Fibroblast of skin of left quadriceps (primary cell): Measurements from ENCODE around the gene NTPCR.
"Not testable (repeated sequence)": the region's sequence is repeated elsewhere in the genome, so short reads cannot be mapped to it uniquely, and the experiment has no call there.

ENCODE experiments used
- DNase-seq, 2 experiments: peaks; one replicate each; pipeline ENCODE4 v3.0.0-alpha.2; 2013; ENCODE audit warnings: low read depth in 2 of 2

Gene NTPCR

DNA sequence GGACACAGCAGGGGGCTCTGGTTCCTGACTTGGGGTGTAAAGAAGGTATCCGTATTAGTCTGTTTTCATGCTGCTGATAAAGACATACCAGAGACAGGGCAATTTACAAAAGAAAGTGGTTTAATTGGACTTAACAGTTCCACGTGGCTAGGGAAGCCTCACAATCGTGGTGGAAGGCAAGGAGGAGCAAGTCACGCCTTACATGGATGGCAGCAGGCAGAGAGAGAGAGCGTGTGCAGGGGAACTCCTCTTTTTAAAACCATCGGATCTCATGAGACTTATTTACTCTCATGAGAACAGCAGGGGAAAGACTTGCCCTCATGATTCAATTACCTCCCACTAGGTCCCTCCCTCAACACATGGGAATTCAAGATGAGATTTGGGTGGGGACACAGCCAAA, 23.2 kb upstream of the NTPCR start:
- DNase-seq = not testable (repeated sequence)

DNA sequence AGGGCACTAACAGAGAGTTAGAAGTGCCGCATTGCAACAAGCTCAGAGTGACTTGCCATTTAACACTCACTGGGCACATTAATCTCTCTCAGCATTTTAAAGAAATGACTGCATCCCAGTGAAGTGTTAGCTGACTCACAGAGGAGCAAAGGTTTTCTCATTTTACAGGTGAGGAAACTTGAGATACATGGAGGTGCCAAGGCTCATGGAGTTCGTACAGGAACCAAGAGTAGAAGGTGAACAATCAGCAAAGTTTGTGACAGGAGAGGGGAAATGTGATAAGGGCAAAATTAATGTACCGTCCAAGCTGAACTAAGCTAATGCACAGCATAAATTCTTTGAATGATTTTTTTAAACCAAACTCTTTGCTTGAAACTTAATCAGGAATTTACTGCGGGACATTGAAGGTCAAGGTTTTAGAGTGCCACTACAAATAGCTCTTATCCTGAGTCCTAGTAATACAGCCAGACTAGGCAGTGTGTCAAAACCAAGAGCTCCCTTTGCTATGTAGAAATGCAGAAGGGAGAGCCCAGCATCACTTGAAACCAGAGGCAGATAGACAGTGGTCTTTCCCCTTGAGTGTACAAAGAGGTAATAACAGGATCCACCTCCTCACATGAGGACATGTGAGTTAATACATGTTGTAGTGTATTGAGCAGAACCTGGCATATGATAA, 22.4 kb upstream of the NTPCR start:
- no peak for DNase-seq

DNA sequence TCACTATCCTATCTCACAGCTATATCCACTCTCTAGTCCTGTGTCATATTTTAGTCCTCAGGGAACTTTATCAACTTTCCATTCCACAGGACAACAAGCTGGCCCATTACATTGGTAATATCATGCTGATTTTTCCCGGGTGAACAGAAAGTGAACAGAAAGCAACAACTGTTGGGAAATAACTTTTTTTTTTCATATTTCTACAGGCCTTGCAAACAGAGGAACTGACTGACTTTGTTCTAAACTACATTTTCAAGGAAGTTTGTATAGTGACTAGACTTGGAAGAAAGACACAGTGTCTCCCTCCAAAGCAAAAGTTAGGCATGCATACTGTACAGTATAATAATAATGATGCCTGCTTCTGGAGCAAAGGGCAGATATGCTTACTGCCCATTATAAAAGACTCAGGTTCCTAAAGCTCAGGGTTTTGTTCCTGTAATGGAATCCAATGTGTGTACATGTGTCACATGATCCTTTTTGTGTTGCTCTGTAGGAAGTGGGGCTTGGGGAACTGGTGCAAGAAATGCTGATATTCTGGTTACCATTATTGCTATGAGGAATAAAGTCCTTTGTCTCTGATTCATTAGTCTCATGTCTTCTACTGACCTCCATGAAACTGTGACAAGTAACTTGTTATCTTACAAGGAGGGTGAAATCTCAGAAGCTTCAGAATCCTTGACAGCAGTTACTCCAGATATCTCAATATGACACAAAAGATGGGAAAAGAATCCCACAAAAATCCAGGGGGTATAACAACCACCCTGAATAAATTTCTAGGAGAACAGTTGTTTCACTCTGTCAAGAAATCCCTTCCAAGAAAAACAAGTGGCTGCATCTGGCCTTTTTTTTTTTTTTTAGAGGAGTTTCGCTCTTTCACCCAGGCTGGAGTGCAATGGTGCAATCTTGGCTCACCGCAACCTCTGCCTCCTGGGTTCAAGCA, 17.7 kb upstream of the NTPCR start:
- no peak for DNase-seq

DNA sequence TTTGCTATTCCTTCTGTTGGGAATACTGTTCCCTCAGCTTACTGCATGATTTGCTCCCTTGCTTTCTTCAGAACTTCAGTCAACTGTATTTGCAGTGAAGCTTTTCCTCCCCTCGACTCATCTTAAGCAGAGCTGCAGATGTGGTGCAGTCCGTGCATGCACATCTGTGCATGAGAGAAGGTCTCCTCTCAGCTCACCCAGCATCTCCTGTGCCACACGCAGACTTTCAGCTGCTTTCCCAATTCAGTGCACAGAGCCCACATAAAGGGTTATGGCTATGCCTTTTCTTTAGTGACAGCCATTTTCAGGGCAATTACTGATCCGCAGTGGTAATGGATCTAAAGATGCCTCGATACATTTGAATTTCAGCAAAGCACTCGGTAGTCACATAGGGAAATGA, 13.5 kb upstream of the NTPCR start:
- DNase-seq = no peak

DNA sequence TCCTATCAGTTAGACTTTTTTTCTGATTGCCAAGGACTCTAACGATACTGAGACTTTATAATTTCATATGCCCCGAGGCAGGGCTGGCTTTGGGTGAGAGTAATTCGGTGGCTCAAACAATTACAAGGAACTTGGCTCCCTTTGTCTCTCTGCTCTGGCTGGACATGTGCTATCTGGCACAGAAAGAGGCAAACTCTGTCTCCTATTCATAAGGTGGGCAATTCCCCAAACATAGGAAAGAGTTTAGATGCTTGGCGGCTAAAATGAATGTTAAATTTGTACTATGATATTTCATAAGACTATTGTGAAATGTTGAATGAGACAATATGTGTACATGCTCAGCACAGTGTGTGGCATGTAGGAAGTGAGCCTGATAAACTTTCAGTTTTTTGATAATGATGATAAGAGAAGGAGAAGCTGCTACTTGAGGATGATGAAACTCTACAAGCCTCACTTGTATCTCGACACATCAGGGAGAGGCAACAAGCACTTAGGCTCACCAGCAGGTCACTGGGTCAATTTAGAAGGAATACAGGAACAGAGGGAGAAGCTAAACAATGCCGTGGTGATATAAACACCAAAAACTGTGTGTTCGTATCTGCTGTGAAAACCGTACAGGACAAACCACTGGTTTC, 12.6 kb upstream of the NTPCR start:
- no peak for DNase-seq

DNA sequence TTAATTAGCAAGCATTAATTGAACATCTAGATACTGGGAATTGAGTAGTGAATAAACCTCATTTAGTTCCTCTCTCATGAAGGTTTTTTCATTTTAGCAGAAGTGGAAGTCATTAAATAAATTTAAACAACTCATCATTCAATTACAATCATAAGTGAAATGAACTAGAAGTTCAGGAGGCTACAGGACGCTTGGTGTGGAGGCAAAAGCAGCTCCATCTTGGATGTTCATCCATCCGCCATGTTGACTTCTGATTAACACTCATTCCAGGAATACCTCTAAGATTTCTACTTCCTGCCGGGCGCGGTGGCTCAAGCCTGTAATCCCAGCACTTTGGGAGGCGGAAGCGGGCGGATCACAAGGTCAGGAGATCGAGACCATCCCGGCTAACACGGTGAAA, 11.5 kb upstream of the NTPCR start:
- DNase-seq = no peak

DNA sequence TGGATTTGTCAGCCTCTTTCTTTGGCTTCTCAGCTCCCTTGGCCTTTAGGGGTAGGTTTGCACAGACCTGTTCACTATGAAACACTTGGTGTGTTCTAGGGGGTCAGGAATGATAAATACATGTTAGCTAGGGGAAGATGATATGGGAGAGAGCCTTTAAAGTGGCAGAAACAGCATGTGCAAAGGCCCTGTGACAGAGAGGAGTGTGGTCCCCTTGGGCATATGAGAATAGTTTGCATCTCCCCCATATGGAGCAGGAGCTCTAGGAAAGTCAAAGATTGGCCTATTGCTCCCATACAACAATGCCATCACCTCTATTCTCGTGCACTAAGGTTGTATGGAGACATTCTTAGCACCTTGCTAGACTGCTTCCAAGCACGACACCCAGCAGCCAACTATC, 10.7 kb upstream of the NTPCR start:
- DNase-seq = no peak

DNA sequence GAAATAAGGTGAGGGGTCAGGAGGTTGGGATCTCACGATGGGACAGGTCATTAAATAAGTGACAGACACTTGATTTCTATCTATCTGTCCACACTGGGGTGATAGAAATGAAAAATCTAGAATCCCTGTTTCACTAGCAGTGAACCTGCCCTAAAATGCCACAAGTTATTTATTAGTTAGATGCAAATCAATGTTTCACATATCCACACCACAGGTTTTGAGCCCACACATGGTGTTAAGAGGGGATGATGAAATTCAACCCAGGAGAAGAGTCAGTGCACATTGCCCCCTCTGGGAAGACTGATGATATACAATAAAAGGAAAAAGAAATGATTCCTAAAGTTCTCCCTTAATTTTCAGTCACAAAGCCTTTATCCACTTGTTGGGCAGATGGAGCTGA, 10.1 kb upstream of the NTPCR start:
- no peak for DNase-seq

DNA sequence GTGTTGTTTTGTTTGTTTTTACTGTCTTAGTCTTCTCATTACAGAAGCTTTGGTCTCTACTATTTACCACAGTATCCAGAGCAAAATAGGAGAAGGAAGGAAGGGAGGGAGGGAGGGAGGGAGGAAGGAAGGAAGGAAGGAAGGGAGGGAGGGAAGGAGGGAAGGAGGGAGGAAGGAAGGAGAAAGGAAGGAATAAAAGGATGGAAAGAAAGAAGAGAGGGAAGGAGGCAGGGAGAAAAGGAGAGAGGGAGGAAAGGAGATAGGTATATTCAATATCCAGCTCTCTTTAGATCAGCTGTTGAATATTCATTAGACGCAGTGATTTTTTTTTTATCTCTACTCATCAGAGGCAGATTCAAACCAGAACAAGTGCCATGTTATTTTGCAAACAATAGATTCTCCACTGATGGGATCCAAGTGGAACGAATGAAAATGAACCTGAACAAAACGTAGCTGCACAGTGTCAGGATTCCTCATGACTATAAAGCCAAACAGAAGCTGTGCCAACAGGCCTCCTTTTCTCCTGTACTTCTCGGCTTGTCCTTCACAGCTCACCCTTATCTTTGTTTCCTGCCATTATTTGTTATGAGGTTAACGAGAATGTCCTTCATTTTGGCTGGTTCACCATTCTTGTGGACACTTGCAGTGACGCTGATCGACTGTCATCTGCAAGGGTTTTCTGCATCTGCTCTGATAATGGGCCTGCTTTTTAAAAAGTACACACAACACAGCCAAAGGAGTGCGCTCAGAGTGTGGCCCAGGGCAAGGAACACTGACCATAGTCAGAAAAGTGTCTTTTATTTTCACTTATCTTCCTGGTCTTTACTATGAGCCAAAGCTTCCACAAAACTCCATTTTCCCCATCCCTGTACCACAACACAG, 7.8 kb upstream of the NTPCR start:
- DNase-seq = no peak

DNA sequence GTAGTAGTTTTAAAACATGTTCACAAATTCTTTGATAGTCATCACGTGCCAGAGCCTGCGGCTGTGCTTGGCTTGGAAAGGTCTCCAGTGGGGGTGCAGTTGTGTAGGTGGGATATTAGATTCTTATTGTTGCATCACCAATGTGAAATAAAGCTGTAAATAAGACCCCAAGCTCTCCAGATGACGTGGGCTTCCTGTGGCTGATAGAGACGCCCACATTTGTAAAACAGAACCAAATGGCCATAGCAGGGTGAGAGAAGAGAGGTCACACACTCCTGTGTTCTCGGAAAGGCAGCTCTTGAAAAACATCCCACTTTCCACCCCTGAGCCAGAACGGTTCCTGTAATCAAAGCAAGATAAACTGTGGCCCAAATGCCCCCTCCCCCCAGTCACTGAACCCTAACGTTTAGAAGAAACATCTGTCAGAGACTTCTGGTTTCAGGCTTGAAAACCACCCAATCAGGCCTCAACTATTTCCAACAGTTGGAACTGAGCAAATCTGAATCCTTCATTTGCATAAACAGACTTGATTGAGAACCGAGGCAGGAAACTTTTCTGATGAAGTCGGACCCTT, 6.6 kb upstream of the NTPCR start:
- no peak for DNase-seq

DNA sequence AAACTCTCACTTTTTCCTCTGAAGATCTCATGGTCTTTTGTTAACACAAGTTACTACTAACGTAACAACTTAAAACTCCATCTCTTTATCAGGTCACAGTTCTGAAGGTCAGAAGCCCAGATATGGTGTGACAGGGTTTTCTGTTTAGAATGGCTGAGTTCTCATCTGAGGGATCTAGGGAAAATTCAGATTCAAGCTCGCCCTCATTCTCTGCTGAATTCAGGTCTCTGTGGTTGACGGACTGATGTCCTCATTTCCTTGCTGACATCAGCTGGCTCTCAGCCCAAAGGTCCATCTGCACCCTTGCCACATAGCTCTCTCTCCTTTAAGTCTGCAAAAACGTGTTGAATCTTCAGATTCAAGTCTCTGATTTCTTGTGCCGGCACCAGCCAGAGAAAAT, 6.1 kb upstream of the NTPCR start:
- DNase-seq = no peak

DNA sequence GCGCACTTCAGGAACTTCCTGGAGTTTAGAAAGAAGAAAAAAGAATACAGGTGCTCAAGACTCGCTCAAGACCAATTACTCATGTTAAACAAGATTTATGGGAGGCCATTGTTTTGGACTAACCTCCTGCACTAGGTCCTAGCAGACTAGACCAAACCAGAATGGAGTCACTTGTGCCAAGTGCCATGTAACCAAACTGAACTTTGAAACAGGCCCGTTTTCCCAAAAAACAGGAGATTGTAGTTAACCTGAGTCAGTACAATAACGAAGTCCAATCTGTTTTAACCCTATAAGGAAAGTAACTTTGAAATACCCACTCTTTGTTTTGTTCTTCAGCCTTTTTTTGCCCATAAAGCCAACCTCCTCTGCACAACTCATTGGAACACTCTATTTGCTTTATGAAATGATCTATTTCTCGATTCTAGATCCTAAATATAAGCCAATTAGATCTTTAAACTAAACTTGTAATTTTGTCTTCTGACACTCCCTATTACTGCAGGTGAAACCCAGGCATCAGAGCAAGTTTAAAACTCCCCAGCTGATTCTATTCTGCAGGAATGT, 695 bp upstream of the NTPCR start:
- DNase-seq = no peak

DNA sequence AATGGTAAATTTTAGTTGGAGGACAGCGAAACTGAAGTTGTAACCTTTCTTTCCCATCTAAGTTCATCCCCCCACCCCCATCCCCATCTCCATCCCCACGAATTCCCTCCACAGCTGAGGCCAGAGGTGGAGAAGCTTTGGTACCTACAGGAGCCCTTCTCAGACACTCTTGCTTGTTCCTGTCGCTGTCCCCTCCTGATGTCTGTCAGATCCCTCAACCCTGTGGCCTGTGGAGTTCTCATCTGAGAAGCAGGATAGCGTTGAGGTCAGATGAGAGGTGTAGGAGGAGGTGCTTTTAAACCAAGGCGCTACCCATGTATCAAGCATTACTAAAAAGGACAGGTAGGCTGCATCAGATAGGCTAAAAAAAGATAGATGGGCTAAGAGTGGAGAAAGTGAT, 769 bp downstream of the NTPCR start:
- DNase-seq = no peak

DNA sequence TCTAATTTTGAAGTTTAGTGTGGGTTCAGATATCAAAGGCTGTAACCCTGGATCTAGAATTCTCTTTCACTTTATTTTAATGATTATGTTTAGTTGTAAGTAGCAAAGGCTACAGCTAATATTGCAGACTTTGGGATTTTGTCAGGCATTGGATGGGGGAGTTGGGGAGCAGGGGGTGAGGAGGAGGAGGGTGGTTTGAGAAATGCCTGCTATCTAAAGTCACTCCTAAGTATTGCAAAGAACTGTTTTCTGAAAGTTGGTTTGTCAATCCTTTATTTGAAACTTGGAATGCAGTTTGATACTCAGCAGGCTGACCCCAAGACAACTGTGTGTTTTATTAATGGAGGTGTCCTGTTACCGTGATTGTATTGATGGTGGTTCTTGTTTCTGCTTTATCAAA, 1.2 kb downstream of the NTPCR start:
- no peak for DNase-seq

DNA sequence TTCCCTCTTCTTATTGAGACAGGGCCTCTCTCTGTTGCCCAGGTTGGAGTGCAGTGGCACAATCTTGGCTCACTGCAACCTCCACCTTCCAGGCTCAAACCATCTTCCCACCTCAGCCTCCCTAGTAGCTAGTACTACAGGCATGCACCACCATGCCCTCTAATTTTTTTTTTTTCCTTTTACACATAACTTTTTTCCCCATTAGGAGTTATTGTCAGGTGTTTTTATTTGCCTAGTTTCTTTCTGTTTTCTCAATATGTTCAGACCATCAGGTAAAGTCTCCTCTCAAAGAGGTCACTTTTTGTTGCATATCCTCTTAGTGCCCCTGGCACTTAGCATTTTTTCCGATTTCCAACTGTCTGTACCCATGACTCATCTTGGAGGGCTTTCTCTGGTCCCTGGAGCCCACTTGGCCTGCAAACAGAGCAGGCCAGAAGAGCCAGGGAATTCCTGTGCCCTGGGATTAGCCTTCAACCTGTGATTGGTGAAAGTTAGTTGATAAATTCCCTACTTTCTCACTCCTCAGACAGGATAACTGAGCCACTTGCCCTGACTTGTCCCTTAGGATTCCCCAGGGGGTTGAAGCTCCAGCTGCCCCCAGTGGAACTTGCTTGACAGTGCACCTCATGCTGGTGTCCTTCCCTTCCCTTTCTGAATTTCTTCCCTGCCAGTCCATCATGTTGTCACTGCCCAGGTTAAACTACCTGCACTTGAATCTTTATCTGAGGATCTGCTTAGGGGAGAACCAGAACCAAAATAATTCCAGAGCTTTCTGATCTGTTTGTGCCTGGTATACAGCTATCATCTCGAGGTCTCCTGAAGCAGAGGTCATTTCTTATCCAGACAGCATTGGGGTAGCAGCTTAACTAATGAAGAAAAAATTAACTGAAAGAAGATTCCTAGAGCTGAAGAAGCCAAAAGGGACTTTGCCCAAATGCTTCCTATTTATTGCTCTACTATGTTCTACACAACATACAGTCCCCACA, 2.4 kb downstream of the NTPCR start:
- no peak for DNase-seq

DNA sequence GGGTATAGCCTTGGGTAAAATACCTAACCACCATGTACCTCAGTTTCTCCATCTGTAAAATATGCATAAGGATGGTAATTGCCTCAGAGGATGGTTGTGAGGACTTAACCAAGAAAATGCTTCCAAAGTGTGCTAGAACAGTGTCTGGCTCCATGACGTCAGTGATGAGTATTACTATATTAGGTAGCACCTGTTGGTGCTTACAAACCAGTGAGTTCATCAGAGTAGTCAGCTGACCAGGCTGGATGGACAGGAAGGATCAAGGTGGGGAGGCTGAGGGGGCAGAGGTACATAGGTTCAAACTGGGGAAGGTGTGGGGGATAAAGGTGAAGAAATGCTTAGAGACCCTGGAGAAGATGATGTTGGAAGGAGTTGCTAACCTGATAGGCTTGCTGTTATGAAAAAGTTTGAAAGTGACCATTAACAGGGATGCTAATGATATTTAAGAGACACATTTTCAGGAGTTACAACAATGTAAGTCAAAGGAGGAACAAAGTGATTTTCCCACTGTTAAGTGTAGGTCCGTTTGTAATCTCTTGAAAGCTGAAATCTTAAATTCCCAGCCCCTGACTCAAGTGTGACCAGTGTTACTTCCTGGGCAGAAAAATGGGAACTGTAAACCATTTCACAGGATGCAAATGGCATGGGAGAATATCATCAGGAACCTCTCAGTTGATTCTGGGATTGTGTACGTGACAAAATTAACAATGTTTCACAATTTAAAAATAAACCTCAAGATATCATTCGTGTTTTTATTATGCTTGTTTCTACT, 4.4 kb downstream of the NTPCR start:
- no peak for DNase-seq

DNA sequence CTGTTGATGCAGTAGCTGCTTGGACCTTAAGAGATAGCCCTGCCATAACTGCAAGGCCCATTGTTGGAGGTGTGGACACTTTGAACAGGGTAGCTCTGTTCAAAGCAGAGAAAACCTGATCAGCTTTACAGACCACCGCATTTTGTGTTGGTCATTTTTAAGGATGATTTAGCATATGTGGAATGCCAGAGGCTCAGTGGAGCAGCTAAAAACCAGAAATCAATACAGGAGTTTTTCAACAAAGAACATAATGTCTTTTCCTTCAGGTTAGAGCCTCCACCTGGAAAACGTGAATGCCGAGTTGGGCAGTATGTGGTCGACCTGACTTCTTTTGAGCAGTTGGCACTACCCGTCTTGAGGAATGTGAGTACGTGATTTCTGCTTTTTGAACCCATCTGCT, 5.7 kb downstream of the NTPCR start:
- no peak for DNase-seq

DNA sequence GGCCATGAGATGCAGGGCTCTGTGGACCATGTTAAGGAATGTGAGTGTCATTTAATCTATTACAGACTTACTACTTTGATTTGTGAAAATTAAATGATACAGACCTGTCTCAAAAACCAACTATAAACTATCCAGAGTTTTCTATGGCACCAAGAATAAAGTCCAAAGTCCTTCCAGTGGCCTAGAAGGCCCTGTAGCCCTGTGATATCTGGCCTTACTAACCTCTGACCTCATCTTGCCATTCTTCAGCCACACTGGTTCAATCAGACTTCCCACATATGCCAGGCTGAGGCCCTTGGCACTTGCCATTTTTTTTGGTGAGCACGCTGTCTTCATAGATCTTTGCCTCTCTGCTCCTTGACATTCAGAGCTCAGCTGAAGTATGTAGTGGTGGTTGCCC, 7.7 kb downstream of the NTPCR start:
- DNase-seq = no peak
